IPS-18c (cell line): ENCODE measurements around the gene MYO1E.
"Not testable (repeated sequence)": the region's sequence is repeated elsewhere in the genome, so short reads cannot be mapped to it uniquely, and the experiment has no call there.

Experiments used
- H3K4me3 ChIP-seq: 2 replicates; pipeline ENCODE4 v1.7.0; 2013; ENCODE audit warnings: low read depth, mild to moderate bottlenecking, low read length, moderate library complexity; ENCODE audit not compliant: insufficient read depth
- H3K9me3 ChIP-seq: one replicate; pipeline ENCODE4 v1.6.1; 2013; ENCODE audit warnings: mild to moderate bottlenecking, low read length, moderate library complexity; ENCODE audit not compliant: control insufficient read depth, insufficient read depth

Gene MYO1E

DNA sequence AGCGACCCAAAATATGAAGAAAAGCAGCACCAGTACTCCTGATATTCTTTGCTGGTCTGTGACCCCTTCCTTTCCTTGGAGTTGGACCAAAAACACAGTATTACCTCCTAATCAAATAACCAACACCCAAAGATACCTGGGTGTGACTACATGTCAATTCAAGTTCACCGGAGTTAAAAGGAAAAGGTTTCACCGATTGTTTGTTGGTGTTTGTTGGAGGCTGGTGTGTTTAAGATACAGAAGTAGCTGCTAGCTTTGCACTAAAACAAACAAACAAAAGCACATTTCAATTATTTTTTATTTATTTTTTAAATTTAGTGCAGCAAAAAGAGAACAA is 81.5 kb downstream of the MYO1E start:
- no peak overlapping the region for H3K4me3 ChIP-seq

DNA sequence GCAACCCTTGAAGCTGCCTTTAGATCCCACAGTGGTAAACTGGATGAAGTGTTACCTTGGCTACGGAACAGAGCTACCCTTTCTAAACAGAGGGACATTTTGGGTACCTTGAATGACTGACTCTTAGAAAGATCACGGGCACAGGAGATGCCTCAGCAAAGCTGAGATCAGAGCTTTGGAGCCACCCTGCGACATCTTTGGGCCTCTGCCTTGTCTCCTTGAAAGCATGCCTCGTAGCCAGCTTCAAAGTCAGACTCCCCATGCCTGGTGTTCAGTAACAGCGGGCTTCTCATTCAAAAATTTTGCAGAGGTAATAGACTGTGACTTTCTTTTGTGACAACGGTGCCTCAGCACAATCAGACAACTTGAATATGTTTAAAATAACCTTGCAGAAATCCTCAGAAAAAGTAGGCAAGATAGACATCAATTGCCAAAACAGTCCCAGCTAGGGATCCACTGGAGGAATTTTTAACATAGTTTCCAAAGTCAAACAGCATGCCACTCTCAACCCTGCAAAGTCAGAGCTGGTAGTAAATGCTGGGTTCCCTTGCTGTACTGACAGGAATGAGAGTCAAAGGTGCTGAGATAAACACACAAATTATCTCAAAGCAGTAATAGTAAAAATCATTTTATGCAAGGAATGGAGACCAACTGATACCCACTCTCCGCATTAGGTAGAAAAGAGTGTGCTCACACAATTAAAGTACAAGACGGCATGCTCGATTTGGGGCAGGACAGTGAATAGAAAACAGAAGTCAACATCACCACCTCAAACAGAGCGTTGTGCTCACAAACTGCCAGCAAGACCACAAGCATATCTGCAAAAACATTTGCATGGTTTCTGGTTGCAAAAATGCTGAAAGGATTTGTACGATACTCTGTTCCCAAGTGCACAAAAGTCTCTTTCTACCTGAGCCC is 82.1 kb downstream of the MYO1E start:
- Histone ChIP-seq H3K4me3 (no peak overlapping the region), H3K9me3 (no peaks in the 10 kb centered on the region)

More for the DNA sequence above, 81.5 kb downstream of the MYO1E start:
- H3K9me3 ChIP-seq, result no peaks in the 10 kb centered on the region

DNA sequence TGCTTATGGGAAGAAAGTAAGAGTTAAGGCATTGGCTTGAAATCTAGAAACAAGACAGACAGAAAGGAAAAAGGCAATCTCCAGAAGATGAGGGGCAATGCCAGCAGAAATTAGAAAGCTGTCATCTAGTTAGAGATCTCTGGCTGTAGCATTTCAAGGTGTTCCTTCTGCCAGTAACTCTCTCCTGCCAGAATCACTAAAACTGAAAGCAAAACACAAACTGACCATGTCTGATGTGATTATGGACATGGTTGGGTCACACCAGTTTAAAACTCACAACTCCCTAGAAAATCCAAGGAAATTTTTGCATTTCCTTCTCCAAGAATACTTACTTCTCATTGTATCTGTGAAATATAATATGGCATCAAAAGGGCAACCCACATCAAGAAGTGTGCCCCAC is 83.1 kb downstream of the MYO1E start:
- no peak overlapping the region for H3K4me3 ChIP-seq
- no peaks in the 10 kb centered on the region for H3K9me3 ChIP-seq

- no peaks in the 10 kb centered on the region for H3K9me3 ChIP-seq
Measured at GRCh38 chr15:59283717-59284391, 88.8 kb downstream of the MYO1E start.

GRCh38 chr15:59282515-59283337 is 89.9 kb downstream of the MYO1E start:
- Histone ChIP-seq H3K4me3 (no peak overlapping the region), H3K9me3 (no peaks in the 10 kb centered on the region)

More at GRCh38 chr15:59283717-59284391, 88.8 kb downstream of the MYO1E start:
- no peak overlapping the region for H3K4me3 ChIP-seq

DNA sequence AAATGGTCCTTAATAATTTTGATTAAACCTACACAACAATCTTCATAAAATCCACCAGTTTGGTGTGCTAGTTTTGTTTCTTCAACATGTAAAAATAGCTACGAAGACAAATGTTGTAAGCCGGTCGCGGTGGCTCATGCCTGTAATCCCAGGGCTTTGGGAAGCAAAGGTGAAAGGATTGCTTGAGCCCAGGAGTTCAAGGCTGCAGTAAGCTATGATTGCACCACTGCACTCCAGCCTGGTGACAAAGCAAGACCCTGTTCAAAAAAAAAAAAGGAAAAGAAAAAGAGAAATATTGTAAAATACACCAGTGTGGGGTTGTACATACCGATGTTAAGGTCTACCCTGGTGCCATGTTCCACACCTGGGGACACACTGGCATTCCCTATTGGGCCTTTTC is 91.0 kb downstream of the MYO1E start:
- H3K9me3 ChIP-seq, result no peaks in the 10 kb centered on the region
- no peak overlapping the region for H3K4me3 ChIP-seq

DNA sequence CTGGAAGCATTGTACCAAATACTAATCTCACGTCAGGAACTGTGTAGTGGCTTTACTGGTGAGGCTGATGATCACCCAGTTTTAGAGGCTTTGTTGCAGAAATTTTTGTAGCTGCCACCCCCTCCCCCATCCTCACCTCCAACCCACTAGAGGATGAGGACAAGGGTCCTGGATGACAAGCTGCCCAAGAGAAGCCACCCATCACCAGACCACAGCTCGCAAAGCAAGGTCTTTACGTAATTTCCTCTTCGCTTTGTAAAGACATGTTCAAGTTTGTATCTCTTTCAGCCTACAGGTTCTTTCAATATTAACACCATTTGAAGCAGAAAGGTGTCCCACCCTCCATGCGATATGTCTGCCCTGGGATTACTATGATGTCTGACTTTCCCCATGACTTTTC is 91.8 kb downstream of the MYO1E start:
- Histone ChIP-seq H3K9me3 (no peaks in the 10 kb centered on the region), H3K4me3 (no peak overlapping the region)

DNA sequence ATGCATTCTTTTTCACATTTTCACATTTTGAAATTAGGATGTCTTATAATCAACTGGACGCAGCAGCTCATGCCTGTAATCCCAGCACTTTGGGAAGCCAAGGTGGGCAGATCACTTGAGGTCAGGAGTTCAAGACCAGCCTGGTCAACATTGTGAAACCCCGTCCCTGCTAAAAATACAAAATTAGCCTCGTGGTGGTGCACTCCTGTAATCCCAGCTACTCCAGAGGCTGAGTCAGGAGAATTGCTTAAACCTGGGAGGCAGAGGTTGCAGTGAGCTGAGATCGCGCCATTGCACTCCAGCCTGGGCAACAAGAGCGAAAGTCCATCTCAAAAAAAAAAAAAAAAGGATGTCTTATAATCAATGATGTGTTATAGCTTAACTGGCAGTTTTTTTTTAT is 92.4 kb downstream of the MYO1E start:
- H3K9me3 ChIP-seq, H3K4me3 ChIP-seq: not testable (repeated sequence)

- H3K4me3 ChIP-seq, result no peak overlapping the region
Measured at GRCh38 chr15:59279023-59279422, 93.6 kb downstream of the MYO1E start.

GRCh38 chr15:59278120-59278519 is 94.6 kb downstream of the MYO1E start:
- Histone ChIP-seq H3K4me3 (no peak overlapping the region), H3K9me3 (no peaks in the 10 kb centered on the region)

More at GRCh38 chr15:59279023-59279422, 93.6 kb downstream of the MYO1E start:
- no peaks in the 10 kb centered on the region for H3K9me3 ChIP-seq

- H3K4me3 ChIP-seq, result no peak overlapping the region
- no peaks in the 10 kb centered on the region for H3K9me3 ChIP-seq
Measured at GRCh38 chr15:59276225-59277178, 96.2 kb downstream of the MYO1E start.

GRCh38 chr15:59274126-59274970 is 98.3 kb downstream of the MYO1E start:
- Histone ChIP-seq H3K9me3 (no peaks in the 10 kb centered on the region), H3K4me3 (no peak overlapping the region)

GRCh38 chr15:59273234-59273633 is 99.4 kb downstream of the MYO1E start:
- Histone ChIP-seq H3K4me3 (no peak overlapping the region), H3K9me3 (no peaks in the 10 kb centered on the region)

- Histone ChIP-seq H3K4me3 (no peak overlapping the region), H3K9me3 (no peaks in the 10 kb centered on the region)
Measured at GRCh38 chr15:59271595-59272201, 101.0 kb downstream of the MYO1E start.

DNA sequence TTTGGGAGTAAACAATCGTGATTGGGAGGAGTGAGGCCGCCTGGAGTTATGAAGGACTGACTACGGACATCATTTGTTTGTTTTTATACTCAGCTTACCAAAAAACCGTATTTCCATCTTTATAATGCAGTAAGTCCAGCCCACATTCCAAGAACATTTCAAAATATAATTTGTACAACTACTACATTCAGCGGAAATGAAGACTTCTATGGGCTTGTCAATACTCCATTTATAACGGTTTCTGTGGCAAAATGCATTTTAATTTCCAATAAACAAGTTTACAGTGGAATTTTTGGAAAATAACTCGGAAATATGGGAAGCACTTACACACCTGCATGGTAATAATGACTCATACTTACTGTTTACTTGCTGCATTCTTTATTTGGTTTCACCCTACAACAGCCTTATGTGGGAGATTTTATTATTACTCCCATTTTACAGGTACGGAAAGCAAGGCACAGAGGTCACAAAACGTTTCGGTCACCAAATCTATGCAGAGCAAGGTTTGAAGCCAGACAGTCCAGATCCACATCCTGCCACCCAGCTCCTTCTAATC is 103.7 kb downstream of the MYO1E start:
- Histone ChIP-seq H3K4me3 (no peak overlapping the region), H3K9me3 (no peaks in the 10 kb centered on the region)
